Parathyroid adenoma (tissue), 2 donors: ENCODE measurements around the gene CPEB4.
A peak's percentile ranks its signal among the peaks of the same experiment; 100 is the strongest.

Experiments used
- H2AFZ ChIP-seq: fragments of 300-600 bp; sonication (generic); one replicate; pipeline ENCODE4 v1.7.0; 2017; ENCODE audit warnings: antibody characterized with exemption, mild to moderate bottlenecking
- H3K27ac ChIP-seq: fragments of 300-600 bp; sonication (generic); one replicate; pipeline ENCODE4 v1.7.0; 2017
- H3K27me3 ChIP-seq: fragments of 300-600 bp; sonication (generic); one replicate; pipeline ENCODE4 v1.7.0; 2017; ENCODE audit warnings: low read length; ENCODE audit not compliant: control insufficient read depth, insufficient read depth
- H3K36me3 ChIP-seq: fragments of 300-600 bp; sonication (generic); one replicate; pipeline ENCODE4 v1.7.0; 2017; ENCODE audit warnings: low read length; ENCODE audit not compliant: control insufficient read depth, insufficient read depth
- H3K4me1 ChIP-seq: fragments of 300-600 bp; sonication (generic); one replicate; pipeline ENCODE4 v1.7.0; 2017; ENCODE audit warnings: control low read depth
- H3K4me2 ChIP-seq: fragments of 300-600 bp; sonication (generic); one replicate; pipeline ENCODE4 v1.7.0; 2017; ENCODE audit warnings: low read length
- H3K4me3 ChIP-seq: fragments of 300-600 bp; sonication (generic); one replicate; pipeline ENCODE4 v1.7.0; 2017; ENCODE audit warnings: low read depth, low read length
- H3K79me2 ChIP-seq: fragments of 300-600 bp; sonication (generic); one replicate; pipeline ENCODE4 v1.7.0; 2017; ENCODE audit warnings: control low read depth
- H3K9ac ChIP-seq: fragments of 300-600 bp; sonication (generic); one replicate; pipeline ENCODE4 v1.7.0; 2017; ENCODE audit warnings: mild to moderate bottlenecking
- H3K9me3 ChIP-seq: fragments of 300-600 bp; sonication (generic); one replicate; pipeline ENCODE4 v1.7.0; 2017; ENCODE audit warnings: low read length; ENCODE audit not compliant: control insufficient read depth
- TF ChIP-seq, protein P1 (sequence below): fragments of 300-600 bp; sonication (generic); IDR thresholded peaks from one replicate; pipeline ENCODE4 v1.7.0; 2017; ENCODE audit warnings: antibody characterized with exemption, mild to moderate bottlenecking
- donor health status: primary hyperparathyroidism.

The CPEB4 gene

DNA sequence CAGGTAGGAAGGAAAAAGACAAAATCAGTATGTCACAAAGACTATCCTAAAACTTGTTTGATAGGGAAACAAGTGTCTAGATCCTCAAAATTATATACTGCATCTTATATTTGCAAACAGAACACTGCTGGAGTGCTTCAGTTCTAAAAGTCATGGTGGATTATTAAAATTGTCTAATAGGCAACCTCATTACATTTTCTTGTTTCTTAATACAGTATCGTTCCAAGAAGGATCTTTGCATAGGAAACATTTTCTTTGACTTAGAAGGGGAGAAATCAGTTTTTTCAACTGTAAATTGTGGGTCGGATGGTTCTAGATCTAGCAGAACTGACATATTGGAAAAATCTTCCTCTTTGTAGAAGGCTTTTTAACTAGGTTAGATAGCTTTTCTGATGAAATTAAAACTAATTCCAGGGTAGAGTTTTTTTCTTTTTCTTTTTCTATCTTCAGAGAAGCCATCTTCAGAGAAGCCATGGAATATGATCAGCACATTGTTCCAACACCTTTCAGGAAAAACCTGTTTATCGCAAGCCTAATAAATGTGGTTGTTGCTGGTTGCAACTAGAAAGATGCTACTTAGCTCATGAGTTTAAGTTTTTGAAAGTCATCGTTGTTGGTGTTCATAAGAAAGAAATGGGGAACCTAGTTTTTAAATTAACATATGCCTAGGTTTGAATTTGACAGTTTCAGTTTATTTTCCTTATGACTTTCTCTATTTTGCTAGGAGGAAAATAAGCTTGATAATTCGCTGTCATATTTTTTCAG is 7.4 kb downstream of the CPEB4 start:
- Histone ChIP-seq H3K27ac (peak overlapping the region; percentile 55), H2AFZ (no peak overlapping the region), H3K79me2 (peaks cover 66% of the 10 kb centered on the region), H3K4me1 (peaks cover 20% of the 10 kb centered on the region), H3K36me3 (peaks cover 5% of the 10 kb centered on the region), H3K9ac (no peak overlapping the region), H3K9me3 (no peaks in the 10 kb centered on the region), H3K4me3 (peak overlapping the region; percentile 92), H3K27me3 (no peaks in the 10 kb centered on the region), H3K4me2 (peak overlapping the region; percentile 40)
- TF ChIP-seq, protein P1, sequence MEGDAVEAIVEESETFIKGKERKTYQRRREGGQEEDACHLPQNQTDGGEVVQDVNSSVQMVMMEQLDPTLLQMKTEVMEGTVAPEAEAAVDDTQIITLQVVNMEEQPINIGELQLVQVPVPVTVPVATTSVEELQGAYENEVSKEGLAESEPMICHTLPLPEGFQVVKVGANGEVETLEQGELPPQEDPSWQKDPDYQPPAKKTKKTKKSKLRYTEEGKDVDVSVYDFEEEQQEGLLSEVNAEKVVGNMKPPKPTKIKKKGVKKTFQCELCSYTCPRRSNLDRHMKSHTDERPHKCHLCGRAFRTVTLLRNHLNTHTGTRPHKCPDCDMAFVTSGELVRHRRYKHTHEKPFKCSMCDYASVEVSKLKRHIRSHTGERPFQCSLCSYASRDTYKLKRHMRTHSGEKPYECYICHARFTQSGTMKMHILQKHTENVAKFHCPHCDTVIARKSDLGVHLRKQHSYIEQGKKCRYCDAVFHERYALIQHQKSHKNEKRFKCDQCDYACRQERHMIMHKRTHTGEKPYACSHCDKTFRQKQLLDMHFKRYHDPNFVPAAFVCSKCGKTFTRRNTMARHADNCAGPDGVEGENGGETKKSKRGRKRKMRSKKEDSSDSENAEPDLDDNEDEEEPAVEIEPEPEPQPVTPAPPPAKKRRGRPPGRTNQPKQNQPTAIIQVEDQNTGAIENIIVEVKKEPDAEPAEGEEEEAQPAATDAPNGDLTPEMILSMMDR, result no peak

DNA sequence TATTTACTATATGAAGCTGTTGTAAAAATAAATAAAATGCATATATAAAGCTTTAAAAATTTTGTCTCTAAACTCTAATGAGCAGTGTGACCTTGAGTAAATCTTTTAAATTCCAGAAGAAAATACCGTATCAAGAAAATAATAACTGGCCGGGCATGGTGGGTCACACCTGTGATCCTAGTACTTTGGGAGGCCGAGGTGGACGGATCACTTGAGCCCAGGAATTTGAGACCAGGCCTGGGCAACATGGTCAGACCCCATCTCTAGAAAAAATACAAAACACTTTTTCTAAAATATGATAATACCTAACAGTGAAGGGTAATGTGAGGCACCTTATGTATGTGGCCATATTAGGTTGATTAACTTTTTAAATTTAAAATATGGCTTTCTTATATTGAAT is 8.5 kb downstream of the CPEB4 start:
- H3K9ac ChIP-seq, result no peak overlapping the region
- H3K27me3 ChIP-seq, result no peaks in the 10 kb centered on the region
- H3K79me2 ChIP-seq, result peaks cover 68% of the 10 kb centered on the region
- no peak overlapping the region for H2AFZ ChIP-seq
- peak overlapping the region; percentile 40 for H3K4me2 ChIP-seq
- H3K4me3 ChIP-seq, result peak overlapping the region; percentile 33
- TF ChIP-seq, protein P1, result no peak
- peaks cover 28% of the 10 kb centered on the region for H3K4me1 ChIP-seq
- no peaks in the 10 kb centered on the region for H3K9me3 ChIP-seq
- H3K27ac ChIP-seq, result peak overlapping the region; percentile 55
- H3K36me3 ChIP-seq, result peaks cover 4% of the 10 kb centered on the region

DNA sequence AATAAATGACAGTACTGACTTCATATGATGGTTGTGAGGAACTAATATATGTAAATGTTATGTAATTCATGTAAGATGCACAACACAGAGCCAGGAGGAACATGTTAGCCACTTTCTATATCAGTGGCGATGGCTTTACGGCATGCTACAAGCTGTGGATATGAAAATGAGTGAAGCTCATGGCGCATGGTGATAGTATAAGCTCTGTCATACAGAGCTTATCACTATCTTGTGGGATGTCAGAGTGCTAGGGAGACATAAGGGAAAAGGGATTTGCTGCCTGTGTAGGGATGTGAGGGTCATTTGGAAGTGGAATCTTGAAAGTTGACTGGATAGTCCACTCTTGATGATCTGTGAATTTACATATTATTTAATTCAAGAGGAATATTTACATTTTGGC is 13.6 kb downstream of the CPEB4 start:
- Histone ChIP-seq H3K27ac (peak overlapping the region; percentile 31), H3K4me1 (peaks cover 48% of the 10 kb centered on the region), H3K36me3 (no peaks in the 10 kb centered on the region), H3K4me3 (no peak overlapping the region), H3K9me3 (no peaks in the 10 kb centered on the region), H3K79me2 (peaks cover 73% of the 10 kb centered on the region), H3K4me2 (peak overlapping the region; percentile 9), H2AFZ (no peak overlapping the region), H3K9ac (no peak overlapping the region), H3K27me3 (no peaks in the 10 kb centered on the region)
- TF ChIP-seq, protein P1, result no peak

DNA sequence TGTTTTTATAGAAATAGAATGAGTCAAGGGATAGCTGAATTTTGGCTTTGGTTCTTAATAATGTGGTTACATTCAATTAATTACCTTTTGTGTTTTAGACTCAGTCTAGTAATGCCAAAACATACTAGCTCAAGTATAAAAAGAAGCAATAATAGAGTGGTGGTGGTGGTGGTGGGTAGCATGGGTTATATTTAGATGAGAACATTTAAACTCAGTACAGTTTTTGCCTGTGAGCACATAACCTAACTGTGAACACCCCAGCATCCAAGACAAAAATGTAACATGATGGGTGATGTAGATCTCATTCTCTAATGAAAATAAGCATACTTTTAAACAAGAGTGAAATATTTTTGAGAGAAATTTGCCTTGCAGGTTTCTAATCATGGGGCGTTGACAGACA is 14.2 kb downstream of the CPEB4 start:
- H3K4me2 ChIP-seq, result peak overlapping the region; percentile 40
- H3K4me1 ChIP-seq, result peaks cover 42% of the 10 kb centered on the region
- TF ChIP-seq, protein P1, result no peak
- H2AFZ ChIP-seq, result no peak overlapping the region
- H3K79me2 ChIP-seq, result peaks cover 71% of the 10 kb centered on the region
- no peaks in the 10 kb centered on the region for H3K27me3 ChIP-seq
- no peaks in the 10 kb centered on the region for H3K9me3 ChIP-seq
- no peaks in the 10 kb centered on the region for H3K36me3 ChIP-seq
- no peak overlapping the region for H3K9ac ChIP-seq
- peak overlapping the region; percentile 9 for H3K4me3 ChIP-seq
- H3K27ac ChIP-seq, result no peak overlapping the region

DNA sequence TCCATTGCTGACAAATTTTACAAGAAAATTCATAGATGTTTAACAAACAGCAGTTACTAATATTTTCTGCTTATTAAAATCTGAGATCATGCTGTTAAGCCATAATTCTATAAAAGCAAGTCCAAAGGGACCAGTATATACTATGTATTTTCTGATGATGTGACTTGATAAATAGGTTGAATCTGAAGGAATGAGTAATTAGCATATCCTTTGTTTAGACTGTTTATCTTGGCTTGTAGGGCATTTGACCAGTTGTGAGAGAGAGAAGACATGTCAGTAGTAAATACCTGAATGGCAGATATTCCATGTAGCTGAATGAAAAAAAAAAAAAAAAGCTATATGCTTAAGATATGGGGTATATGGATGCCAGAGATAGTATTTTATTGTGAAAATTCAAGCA is 14.6 kb downstream of the CPEB4 start:
- Histone ChIP-seq H3K4me2 (peak overlapping the region; percentile 40), H3K27ac (no peak overlapping the region), H2AFZ (no peak overlapping the region), H3K4me3 (peak overlapping the region; percentile 9), H3K36me3 (no peaks in the 10 kb centered on the region), H3K27me3 (no peaks in the 10 kb centered on the region), H3K9ac (no peak overlapping the region), H3K9me3 (no peaks in the 10 kb centered on the region), H3K79me2 (peaks cover 72% of the 10 kb centered on the region), H3K4me1 (peaks cover 43% of the 10 kb centered on the region)
- TF ChIP-seq, protein P1, result no peak
